GM23248 (cell line): Measurements from ENCODE around the gene RASD2. TPM values are rescaled to one million over a fixed set of nuclear protein-coding genes. Genes with fewer than 3 reads are reported as not detected.

Experiments
- DNase-seq: peaks from one replicate; pipeline ENCODE4 v3.0.0-alpha.2; 2015
- H2AFZ ChIP-seq: fragments of 200-600 bp; sonication (generic); 2 replicates; pipeline ENCODE4 v1.6.1; 2016; ENCODE audit warnings: antibody characterized with exemption
- H3F3A ChIP-seq: fragments of 200-600 bp; sonication (generic); 2 replicates; pipeline ENCODE4 v1.6.1; 2016; ENCODE audit warnings: mild to moderate bottlenecking, antibody characterized with exemption, mixed run types; ENCODE audit not compliant: insufficient read depth
- H3K27ac ChIP-seq: fragments of 200-600 bp; sonication (generic); 2 replicates; pipeline ENCODE4 v1.5.1; 2016; ENCODE audit warnings: mild to moderate bottlenecking
- H3K27me3 ChIP-seq: fragments of 200-600 bp; sonication (generic); replicated peaks from 2 replicates; pipeline ENCODE4 v1.6.1; 2016; ENCODE audit warnings: mild to moderate bottlenecking; ENCODE audit not compliant: insufficient read depth
- H3K36me3 ChIP-seq: fragments of 200-600 bp; sonication (generic); 2 replicates; pipeline ENCODE4 v1.6.1; 2016; ENCODE audit warnings: low read depth, mild to moderate bottlenecking
- H3K4me1 ChIP-seq: fragments of 200-600 bp; sonication (generic); 2 replicates; pipeline ENCODE4 v1.6.1; 2016; ENCODE audit warnings: mild to moderate bottlenecking; ENCODE audit not compliant: insufficient read depth
- H3K4me2 ChIP-seq: fragments of 200-600 bp; sonication (generic); one replicate; pipeline ENCODE4 v1.6.1; 2016; ENCODE audit warnings: mild to moderate bottlenecking; ENCODE audit not compliant: unreplicated experiment
- H3K4me3 ChIP-seq: fragments of 200-600 bp; sonication (generic); 2 replicates; pipeline ENCODE4 v1.5.1; 2016; ENCODE audit warnings: mild to moderate bottlenecking
- H3K79me2 ChIP-seq: fragments of 200-600 bp; sonication (generic); 2 replicates; pipeline ENCODE4 v1.6.1; 2016; ENCODE audit warnings: mild to moderate bottlenecking; ENCODE audit not compliant: insufficient read depth
- H3K9ac ChIP-seq: fragments of 200-600 bp; sonication (generic); 2 replicates; pipeline ENCODE4 v1.6.1; 2016; ENCODE audit warnings: mild to moderate bottlenecking
- H3K9me2 ChIP-seq: fragments of 200-600 bp; sonication (generic); 2 replicates; pipeline ENCODE4 v1.6.1; 2016; ENCODE audit warnings: mixed run types, mild to moderate bottlenecking, moderate library complexity; ENCODE audit not compliant: insufficient read depth
- H3K9me3 ChIP-seq: fragments of 200-600 bp; sonication (generic); one replicate; pipeline ENCODE4 v1.6.1; 2017; ENCODE audit warnings: low read depth
- H4K20me1 ChIP-seq: fragments of 200-600 bp; sonication (generic); 2 replicates; pipeline ENCODE4 v1.6.0; 2016; ENCODE audit not compliant: insufficient read depth
- EZH2 ChIP-seq: fragments of 200-600 bp; sonication (generic); IDR thresholded peaks from 2 replicates; pipeline ENCODE4 v1.6.1; 2018; ENCODE audit warnings: antibody characterized with exemption, mild to moderate bottlenecking; ENCODE audit not compliant: insufficient read depth, poor library complexity, severe bottlenecking
- EZH2phosphoT487 ChIP-seq: fragments of 200-600 bp; sonication (generic); IDR thresholded peaks from 2 replicates; pipeline ENCODE4 v1.6.1; 2018; ENCODE audit warnings: antibody characterized with exemption, moderate library complexity, mild to moderate bottlenecking, low read depth; ENCODE audit not compliant: insufficient read depth
- WGBS, 2 experiments: methylation state at CpG; one replicate each; pipeline ENCODE4 v1.1.6; 2015 to 2017; ENCODE audit warnings: low lambda C conversion rate in 2 of 2, low coverage in 1 of 2; ENCODE audit errors: missing lambda C conversion rate in 2 of 2; 5-methylcytosine and 5-hydroxymethylcytosine counted together
- in situ Hi-C: fragments of 300-500 bp; cut with MboI; formaldehyde crosslinking; loops from 2 replicates; pipeline ENCODE4 v1.15.0; 2020
- polyA plus RNA-seq: library from polyadenylated mRNA; unstranded; fragments of >200 nt; fragmentation: Nextera tagmentation; extraction: Ambion mirVana; gene quantifications from 2 replicates; pipeline ENCODE4 v1.2.1, GENCODE V29; 2016
- total RNA-seq: library from RNA; depleted of rRNA; stranded (reverse); fragments of >200 nt; shearing (Covaris generic); gene quantifications from 2 replicates; pipeline ENCODE4 v1.2.3, GENCODE V29; 2014

Gene RASD2
- total and polyA plus RNA-seq, 2 experiments from 2014 or later, result 0.76 to 1.5 TPM

- H3K4me2 ChIP-seq, result no peak overlapping the region
- in situ Hi-C loops, result loop anchor here (10.0 kb wide), 1 partner anchor 235 kb away; no protein-coding TSS in a partner anchor
- H3K4me3 ChIP-seq, result no peak overlapping the region
- H3K4me1 ChIP-seq, result peaks cover 20% of the 10 kb centered on the region
- no peak for DNase-seq
- H3K36me3 ChIP-seq, result no peaks in the 10 kb centered on the region
- H3K79me2 ChIP-seq, result no peaks in the 10 kb centered on the region
- H3K9me2 ChIP-seq, result no peaks in the 10 kb centered on the region
- H4K20me1 ChIP-seq, result no peaks in the 10 kb centered on the region
- H3K27ac ChIP-seq, result peak overlapping the region; percentile 68
- peak overlapping the region; percentile 0; the same call in 1 of the 2 replicates for H3K9ac ChIP-seq
- peaks cover 17% of the 10 kb centered on the region for H3F3A ChIP-seq
- H3K27me3 ChIP-seq, result no peaks in the 10 kb centered on the region
- H3K9me3 ChIP-seq, result no peaks in the 10 kb centered on the region
- no peak for TF ChIP-seq EZH2
- TF ChIP-seq EZH2phosphoT487, result no peak
- 89% methylated on average over 6 of the region's 6 CpGs for WGBS, 2 experiments
- H2AFZ ChIP-seq, result no peak overlapping the region
Observed at GRCh38 chr22:35589756-35590093, 49.1 kb downstream of the RASD2 start.

- DNase-seq, result no peak
- H2AFZ ChIP-seq, result no peak overlapping the region
Observed at GRCh38 chr22:35590634-35591295, 50.1 kb downstream of the RASD2 start.

GRCh38 chr22:35591714-35592417, 51.2 kb downstream of the RASD2 start:
- 93 to 95% methylated on average over 14 of the region's 14 CpGs for WGBS, 2 experiments
- H3K4me3 ChIP-seq, result no peak overlapping the region
- H3K36me3 ChIP-seq, result no peaks in the 10 kb centered on the region
- H2AFZ ChIP-seq, result no peak overlapping the region
- H3F3A ChIP-seq, result peaks cover 17% of the 10 kb centered on the region
- no peaks in the 10 kb centered on the region for H3K9me3 ChIP-seq
- H3K4me1 ChIP-seq, result peaks cover 20% of the 10 kb centered on the region
- H3K27me3 ChIP-seq, result no peaks in the 10 kb centered on the region
- H3K79me2 ChIP-seq, result no peaks in the 10 kb centered on the region
- H3K9ac ChIP-seq, result no peak overlapping the region
- H4K20me1 ChIP-seq, result no peaks in the 10 kb centered on the region
- no peak for DNase-seq
- no peak overlapping the region for H3K4me2 ChIP-seq
- in situ Hi-C loops, result no loop called here
- no peaks in the 10 kb centered on the region for H3K9me2 ChIP-seq
- no peak overlapping the region for H3K27ac ChIP-seq
- TF ChIP-seq EZH2phosphoT487 (no peak), EZH2 (no peak)

More at GRCh38 chr22:35590634-35591295, 50.1 kb downstream of the RASD2 start:
- Histone ChIP-seq H4K20me1 (no peaks in the 10 kb centered on the region), H3K27me3 (no peaks in the 10 kb centered on the region), H3K4me1 (peaks cover 20% of the 10 kb centered on the region), H3K9me3 (no peaks in the 10 kb centered on the region), H3K9me2 (no peaks in the 10 kb centered on the region), H3K79me2 (no peaks in the 10 kb centered on the region), H3K9ac (no peak overlapping the region), H3K4me3 (no peak overlapping the region), H3F3A (peaks cover 17% of the 10 kb centered on the region), H3K27ac (no peak overlapping the region), H3K4me2 (no peak overlapping the region), H3K36me3 (no peaks in the 10 kb centered on the region)
- TF ChIP-seq EZH2phosphoT487, result no peak
- TF ChIP-seq EZH2, result no peak
- in situ Hi-C loops, result no loop called here
- WGBS, 2 experiments, result 76 to 79% methylated on average over 11 to 13 of the region's 13 CpGs

- H4K20me1 ChIP-seq, result no peaks in the 10 kb centered on the region
- peaks cover 20% of the 10 kb centered on the region for H3K4me1 ChIP-seq
- H2AFZ ChIP-seq, result peak overlapping the region; percentile 76
- DNase-seq, result no peak
- TF ChIP-seq EZH2 (no peak), EZH2phosphoT487 (no peak)
- H3K79me2 ChIP-seq, result no peaks in the 10 kb centered on the region
- H3K27ac ChIP-seq, result no peak overlapping the region
- 73 to 74% methylated on average over 4 of the region's 4 CpGs for WGBS, 2 experiments
- no peaks in the 10 kb centered on the region for H3K36me3 ChIP-seq
- H3K4me2 ChIP-seq, result no peak overlapping the region
- H3K4me3 ChIP-seq, result no peak overlapping the region
- in situ Hi-C loops, result no loop called here
- H3K9me2 ChIP-seq, result no peaks in the 10 kb centered on the region
- no peaks in the 10 kb centered on the region for H3K9me3 ChIP-seq
- peaks cover 17% of the 10 kb centered on the region for H3F3A ChIP-seq
- H3K9ac ChIP-seq, result no peak overlapping the region
- H3K27me3 ChIP-seq, result no peaks in the 10 kb centered on the region
Observed at GRCh38 chr22:35592418-35592967, 51.9 kb downstream of the RASD2 start.
